Measurements from ENCODE around the gene AFDN. TPM values are rescaled to one million over a fixed set of nuclear protein-coding genes. Genes with fewer than 3 reads are reported as not detected.

Gene AFDN
- total and polyA plus RNA-seq, 2 of the 8 experiments (the other 6 are each of a cell fraction or from before 2014, with no cell fraction given) = 53.4 to 192 TPM

GRCh38 chr6:167978607-167979006 is 151.9 kb downstream of the AFDN start (continued):
- TF ChIP-seq CTCF (IDR thresholded peaks at IDR 0.05; ENCODE audit: control extremely low read depth in 1 of 3, insufficient read depth in 1 of 3, low read depth in 1 of 3, low read length in 3 of 3) (no peak), CHD1 (IDR thresholded peaks at IDR 0.05; ENCODE audit: low read depth, low read length) (no peak)

All from H1 (cell line).